Skin epidermis (tissue), 12 donors: Measurements from ENCODE around the gene TBC1D16.

Experiments
- H3K27ac ChIP-seq, 21 experiments: fragments of 200-600 bp; sonication (generic) in 11 of 21; one replicate each; pipeline ENCODE4 v1.5.0; 2020; ENCODE audit warnings: mild to moderate bottlenecking in 3 of 21, inconsistent platforms in 2 of 21, moderate library complexity in 2 of 21
- H3K4me3 ChIP-seq, 7 experiments: fragments of 200-600 bp; sonication (generic) in 2 of 7; one replicate each; pipeline ENCODE4 v1.5.0; 2020; ENCODE audit warnings: inconsistent platforms in 2 of 7, mild to moderate bottlenecking in 2 of 7, moderate library complexity in 1 of 7

Gene TBC1D16

DNA sequence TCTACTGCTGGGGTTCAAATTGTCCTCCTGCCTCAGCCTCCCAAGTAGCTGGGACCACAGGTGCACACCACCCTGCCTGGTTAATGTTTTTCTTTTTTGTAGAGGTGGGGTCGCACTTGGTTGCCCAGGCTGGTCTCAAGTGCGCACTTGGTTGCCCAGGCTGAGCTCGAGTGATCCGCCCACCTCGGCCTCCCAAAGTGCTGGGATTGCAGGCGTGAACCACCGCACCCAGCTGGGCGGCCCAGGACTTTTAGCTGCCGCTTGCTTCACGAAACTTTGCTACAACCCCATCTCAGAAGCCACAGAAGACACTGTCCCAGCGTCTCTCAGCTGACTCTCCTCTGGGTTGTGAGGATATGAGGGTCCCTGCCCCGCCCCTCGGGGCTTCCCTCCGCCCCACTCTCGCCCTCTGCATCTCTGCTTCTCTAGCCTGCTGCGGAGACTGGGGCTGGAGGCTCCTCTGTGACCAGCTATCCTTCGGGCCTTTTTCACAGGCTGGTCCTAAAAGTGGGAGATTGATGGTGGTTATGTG is 147.6 kb downstream of the TBC1D16 start:
- Histone ChIP-seq H3K27ac (no peak overlapping the region), H3K4me3 (no peak overlapping the region)

DNA sequence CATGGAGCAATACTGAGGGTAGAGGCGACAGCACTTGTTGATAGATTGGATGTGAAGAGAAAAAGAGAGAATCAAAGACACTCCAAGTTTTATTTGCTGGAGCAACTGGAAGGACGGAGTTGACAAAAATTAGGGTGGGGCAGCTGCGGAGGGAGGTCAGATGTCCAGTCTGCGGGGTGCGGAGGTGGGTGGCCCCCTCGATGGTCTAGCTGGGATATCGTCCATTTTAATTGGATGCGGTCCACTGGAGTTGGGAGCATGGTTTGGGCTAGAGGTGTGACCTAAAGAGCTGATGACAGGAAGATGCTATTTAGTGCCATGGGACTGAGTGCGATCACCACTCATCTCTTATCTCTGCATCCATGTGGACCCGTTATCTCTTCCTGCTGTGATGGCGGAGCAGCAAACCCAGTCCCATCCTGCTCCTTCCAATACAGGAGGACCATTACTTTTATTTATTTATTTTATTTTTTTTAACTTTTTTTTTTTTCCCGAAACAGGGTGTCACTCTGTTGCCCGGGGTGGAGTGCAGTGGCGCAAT is 148.2 kb downstream of the TBC1D16 start:
- Histone ChIP-seq H3K27ac (no peak overlapping the region), H3K4me3 (no peak overlapping the region)

DNA sequence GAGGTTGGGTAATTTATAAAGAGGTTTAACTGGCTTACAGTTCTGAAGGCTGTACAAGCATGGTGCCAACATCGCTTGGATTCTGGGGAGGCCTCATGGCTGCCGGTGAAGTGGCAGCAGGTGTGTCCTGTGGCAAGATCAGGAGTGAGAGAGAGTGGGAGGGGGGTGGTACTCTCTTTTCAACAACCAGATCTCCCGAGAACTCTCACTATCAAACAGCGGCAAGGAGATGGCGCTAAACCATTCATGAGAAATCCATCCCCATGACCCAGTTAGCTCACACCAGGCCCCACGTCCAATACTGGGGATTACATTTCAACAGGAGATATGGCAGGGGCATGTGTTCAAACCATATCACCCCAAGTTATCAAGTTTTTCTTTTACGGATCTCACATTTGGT is 152.5 kb downstream of the TBC1D16 start:
- no peak overlapping the region for H3K27ac ChIP-seq
- no peak overlapping the region for H3K4me3 ChIP-seq
